Activated T-helper 2 cell treated with anti-CD3 and anti-CD28 coated beads, Interferon-gamma antibody, Interleukin-2, Interleukin-4, amounts not matched to agents 10 μg/mL and 5 μg/mL and 100 μg/mL, durations not matched to agents 14 hours and 24 hours and 36 hours (primary cell): ENCODE data around the gene PES1. TPM values are rescaled to one million over a fixed set of nuclear protein-coding genes. Genes with fewer than 3 reads are reported as not detected.
"Not testable (repeated sequence)": the region's sequence is repeated elsewhere in the genome, so short reads cannot be mapped to it uniquely, and the experiment has no call there.

Source experiments
- DNase-seq: peaks from one replicate; pipeline ENCODE4 v3.0.0; 2021; ENCODE audit warnings: low spot score
- H3K27ac Mint-ChIP-seq: one replicate; pipeline ENCODE4 v1.8.0; 2021; ENCODE audit warnings: mixed read lengths
- H3K27me3 Mint-ChIP-seq: one replicate; pipeline ENCODE4 v1.8.0; 2021; ENCODE audit warnings: low read depth, mixed read lengths
- H3K36me3 Mint-ChIP-seq: one replicate; pipeline ENCODE4 v1.8.0; 2021; ENCODE audit warnings: low read depth, mixed read lengths
- H3K4me1 Mint-ChIP-seq: one replicate; pipeline ENCODE4 v1.8.0; 2021; ENCODE audit warnings: low read depth, mixed read lengths
- H3K4me3 Mint-ChIP-seq: one replicate; pipeline ENCODE4 v1.8.0; 2021; ENCODE audit warnings: low read depth, mild to moderate bottlenecking, moderate library complexity, mixed read lengths
- H3K9me3 Mint-ChIP-seq: one replicate; pipeline ENCODE4 v1.8.0; 2021; ENCODE audit warnings: mixed read lengths
- intact Hi-C: fragments of 100-400 bp; cut with micrococcal nuclease; formaldehyde crosslinking; loops from one replicate; pipeline ENCODE4 v1.15.1; 2023
- total RNA-seq: library from RNA; stranded (reverse); gene quantifications from 2 replicates; pipeline ENCODE4 v1.2.3, GENCODE V29; 2022

Gene PES1
- total RNA-seq, 1 donor from 2014 or later: 129 TPM

DNA sequence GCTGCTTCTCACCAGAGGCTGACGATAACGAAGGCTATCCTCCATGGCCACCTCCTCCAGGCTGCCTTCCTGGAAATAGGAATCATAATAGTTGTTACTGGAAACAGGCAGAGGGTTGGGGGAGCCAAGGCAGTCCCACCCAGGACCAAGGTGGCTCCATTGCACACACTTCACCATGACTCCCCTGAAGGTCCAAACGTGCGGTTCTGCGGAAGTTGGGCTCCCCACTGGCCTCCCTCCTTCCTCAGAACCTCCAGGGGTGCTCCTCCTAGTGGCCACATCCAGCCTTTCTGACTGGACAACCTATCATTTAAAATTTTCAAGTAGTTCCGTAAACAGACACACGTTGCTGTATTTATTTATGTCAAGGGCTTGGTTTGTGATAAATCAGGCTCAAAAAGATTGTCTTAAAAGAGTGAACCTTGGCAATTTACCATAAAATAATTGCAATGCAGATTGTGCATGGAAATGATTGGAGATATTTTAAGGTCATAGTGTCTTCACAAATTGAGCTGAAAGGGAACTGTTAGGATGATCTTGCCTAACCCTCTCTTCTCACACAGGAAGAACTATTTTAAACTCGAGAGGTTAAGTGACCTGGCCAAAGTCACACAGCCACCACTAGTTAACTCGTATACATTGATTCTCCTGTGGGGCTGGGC, 13.9 kb upstream of the PES1 start:
- DNase-seq: peak; percentile 29
- intact Hi-C loops: loop anchor here (5.0 kb wide), 1 partner anchor 42 kb away; no protein-coding TSS in a partner anchor
- peaks cover 9% of the 10 kb centered on the region for H3K27me3 Mint-ChIP-seq
- no peak overlapping the region for H3K4me3 Mint-ChIP-seq
- H3K27ac Mint-ChIP-seq: no peak overlapping the region
- no peaks in the 10 kb centered on the region for H3K9me3 Mint-ChIP-seq
- H3K4me1 Mint-ChIP-seq: peaks cover 40% of the 10 kb centered on the region
- no peaks in the 10 kb centered on the region for H3K36me3 Mint-ChIP-seq

DNA sequence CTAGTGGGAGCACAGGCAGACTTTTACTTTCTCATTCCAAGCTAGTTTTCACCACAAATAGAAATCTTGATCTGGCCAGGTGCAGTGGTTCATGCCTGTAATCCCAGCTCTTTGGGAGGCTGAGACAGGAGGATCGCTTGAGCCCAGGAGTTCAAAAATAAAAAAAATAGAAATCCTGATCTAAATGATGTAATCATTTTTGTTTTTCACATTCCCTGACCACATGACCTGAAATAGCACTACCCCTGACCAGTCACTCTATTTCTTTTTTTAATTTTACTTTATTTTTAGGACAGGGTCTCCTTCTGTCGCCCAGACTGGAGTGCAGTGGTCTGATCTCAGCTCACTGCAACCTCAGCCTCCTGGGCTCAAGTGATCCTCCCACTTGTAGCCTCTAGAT, 13.0 kb upstream of the PES1 start:
- Mint-ChIP-seq H3K27ac (no peak overlapping the region), H3K27me3 (peaks cover 9% of the 10 kb centered on the region)

DNA sequence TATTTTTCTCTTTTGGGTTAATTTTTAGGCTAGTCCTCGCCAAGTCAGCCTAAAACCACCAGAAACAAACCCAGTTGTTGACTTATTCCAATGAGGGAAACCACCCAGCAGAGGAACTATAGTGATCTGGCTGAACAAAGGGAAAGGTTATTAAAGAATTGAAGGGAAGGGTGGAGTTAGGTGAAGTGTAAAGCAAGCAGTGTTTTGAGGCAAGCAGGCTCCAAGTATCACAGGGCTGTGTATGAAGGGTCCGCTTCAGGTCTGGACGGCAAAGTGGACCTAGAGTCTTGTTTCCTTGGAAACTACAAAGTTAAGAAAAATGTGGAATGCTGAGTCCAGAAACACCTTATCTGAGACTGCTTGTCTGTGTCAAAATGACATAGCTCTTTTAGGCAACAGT, 12.1 kb upstream of the PES1 start:
- Mint-ChIP-seq H3K36me3 (no peaks in the 10 kb centered on the region), H3K27me3 (peaks cover 9% of the 10 kb centered on the region), H3K27ac (no peak overlapping the region), H3K9me3 (no peaks in the 10 kb centered on the region), H3K4me1 (peaks cover 29% of the 10 kb centered on the region), H3K4me3 (no peak overlapping the region)
- intact Hi-C loops: no loop called here
- DNase-seq: no peak

More for the DNA sequence above, 13.0 kb upstream of the PES1 start:
- no peak for DNase-seq
- intact Hi-C loops: loop anchor here (5.0 kb wide), 1 partner anchor 43 kb away; no protein-coding TSS in a partner anchor
- Mint-ChIP-seq H3K36me3 (no peaks in the 10 kb centered on the region), H3K4me3 (no peak overlapping the region), H3K4me1 (peaks cover 37% of the 10 kb centered on the region), H3K9me3 (no peaks in the 10 kb centered on the region)

DNA sequence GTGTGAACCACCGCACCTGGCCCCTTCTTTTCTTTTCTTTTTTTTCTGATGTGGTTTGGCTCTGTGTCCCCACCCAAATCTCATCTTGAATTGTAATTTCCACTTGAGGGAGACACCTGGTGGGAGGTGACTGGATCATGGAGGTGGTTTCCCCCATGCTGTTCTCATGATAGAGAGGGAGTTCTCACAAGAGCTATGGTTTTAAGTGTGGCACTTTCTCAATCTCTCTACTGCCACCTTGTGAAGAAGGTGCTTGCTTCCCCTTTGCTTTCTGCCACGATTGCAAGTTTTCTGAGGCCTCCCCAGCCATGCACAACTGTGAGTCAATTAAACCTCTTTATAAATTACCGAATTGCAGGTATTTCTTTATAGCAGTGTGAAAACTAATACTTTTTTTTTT, 10.3 kb upstream of the PES1 start:
- DNase-seq: no peak
- Mint-ChIP-seq H3K27me3 (peaks cover 11% of the 10 kb centered on the region), H3K4me3 (no peak overlapping the region), H3K36me3 (no peaks in the 10 kb centered on the region), H3K27ac (no peak overlapping the region), H3K9me3 (no peaks in the 10 kb centered on the region), H3K4me1 (peaks cover 13% of the 10 kb centered on the region)
- intact Hi-C loops: no loop called here

DNA sequence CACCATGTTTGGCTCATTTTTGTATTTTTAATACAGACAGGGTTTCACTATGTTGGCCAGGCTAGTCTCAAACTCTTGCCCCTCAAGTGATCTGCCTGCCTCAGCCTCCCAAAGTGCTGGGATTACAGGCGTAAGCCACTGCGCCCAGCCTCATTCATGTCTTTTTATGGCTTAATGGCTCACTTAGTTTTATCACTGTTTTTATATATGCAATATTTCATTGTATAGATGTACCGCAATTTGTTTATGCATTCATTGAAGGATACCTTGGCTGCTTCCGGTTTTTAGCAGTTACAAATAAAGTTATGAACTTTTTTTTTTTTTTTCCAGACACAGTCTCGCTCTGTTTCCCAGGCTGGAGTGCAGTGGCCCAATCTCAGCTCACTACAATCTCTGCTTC, 9.8 kb upstream of the PES1 start:
- intact Hi-C loops: no loop called here
- Mint-ChIP-seq H3K4me1 (peaks cover 9% of the 10 kb centered on the region), H3K4me3 (no peak overlapping the region), H3K27me3 (peaks cover 9% of the 10 kb centered on the region), H3K36me3 (no peaks in the 10 kb centered on the region), H3K9me3 (no peaks in the 10 kb centered on the region), H3K27ac (no peak overlapping the region)
- no peak for DNase-seq

DNA sequence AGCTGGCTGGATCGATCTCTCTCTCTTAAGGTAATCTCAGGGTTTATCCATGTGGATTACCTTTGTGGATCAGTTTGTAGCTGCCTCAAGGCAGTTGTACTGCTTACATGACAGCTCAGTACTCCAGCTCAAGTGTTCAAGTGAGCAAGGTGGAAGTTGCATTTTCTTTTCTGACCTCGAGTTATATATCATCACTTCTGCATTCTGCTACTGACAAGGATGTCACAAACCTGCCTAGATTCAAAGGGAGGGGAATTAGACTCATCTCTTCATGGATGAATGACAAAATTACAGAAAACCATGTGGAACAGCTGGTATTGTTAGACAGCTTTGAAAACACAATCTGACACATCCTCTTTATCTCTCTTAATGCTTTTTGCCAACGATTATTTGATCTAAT, 9.2 kb upstream of the PES1 start:
- H3K9me3 Mint-ChIP-seq: no peaks in the 10 kb centered on the region
- H3K4me1 Mint-ChIP-seq: peaks cover 6% of the 10 kb centered on the region
- H3K27ac Mint-ChIP-seq: no peak overlapping the region
- H3K36me3 Mint-ChIP-seq: no peaks in the 10 kb centered on the region
- peaks cover 9% of the 10 kb centered on the region for H3K27me3 Mint-ChIP-seq
- no peak for DNase-seq
- intact Hi-C loops: no loop called here
- H3K4me3 Mint-ChIP-seq: no peak overlapping the region

DNA sequence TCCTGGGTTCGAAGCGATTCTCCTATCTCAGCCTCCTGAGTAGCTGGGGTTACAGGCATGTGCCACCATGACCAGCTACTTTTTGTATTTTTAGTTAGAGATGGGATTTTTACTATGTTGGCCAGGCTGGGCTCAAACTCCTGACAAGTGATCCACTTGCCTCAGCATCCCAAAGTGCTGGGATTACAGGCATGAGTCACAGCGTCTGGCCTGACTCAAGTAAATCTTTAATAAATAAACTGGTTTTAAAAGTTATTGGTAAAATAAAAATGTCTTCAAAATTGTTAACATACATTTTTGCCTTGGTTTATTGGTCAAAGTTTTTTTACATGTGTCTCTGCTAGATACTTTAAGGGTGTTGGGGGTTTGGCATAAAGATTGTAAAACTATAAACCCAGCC, 7.3 kb upstream of the PES1 start:
- Mint-ChIP-seq H3K27me3 (peaks cover 11% of the 10 kb centered on the region), H3K27ac (no peak overlapping the region), H3K9me3 (no peaks in the 10 kb centered on the region), H3K36me3 (no peaks in the 10 kb centered on the region), H3K4me1 (peaks cover 1% of the 10 kb centered on the region), H3K4me3 (no peak overlapping the region)
- DNase-seq: no peak
- intact Hi-C loops: no loop called here

DNA sequence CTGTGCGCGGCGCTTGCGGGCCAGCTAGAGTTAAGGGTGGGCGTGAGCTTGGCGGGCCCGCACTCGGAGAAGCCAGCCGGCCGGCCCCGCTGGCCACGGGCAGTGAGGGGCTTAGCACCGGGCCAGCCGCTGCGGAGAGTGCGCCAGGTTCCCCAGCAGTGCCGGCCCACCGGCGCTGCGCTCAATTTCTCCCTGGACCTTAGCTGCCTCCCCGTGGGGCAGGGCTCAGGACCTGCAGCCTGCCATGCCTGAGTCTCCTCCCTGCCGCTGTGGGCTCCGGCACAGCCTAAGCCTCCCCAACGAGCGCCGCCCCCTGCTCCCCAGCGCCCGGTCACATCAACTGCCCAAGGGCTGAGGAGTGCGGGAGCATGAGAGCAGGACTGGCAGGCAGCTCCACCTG, 5.2 kb upstream of the PES1 start:
- Mint-ChIP-seq H3K9me3 (no peaks in the 10 kb centered on the region), H3K36me3 (no peaks in the 10 kb centered on the region), H3K27me3 (peaks cover 19% of the 10 kb centered on the region), H3K4me1 (no peaks in the 10 kb centered on the region), H3K4me3 (no peak overlapping the region), H3K27ac (no peak overlapping the region)
- intact Hi-C loops: no loop called here
- no peak for DNase-seq

DNA sequence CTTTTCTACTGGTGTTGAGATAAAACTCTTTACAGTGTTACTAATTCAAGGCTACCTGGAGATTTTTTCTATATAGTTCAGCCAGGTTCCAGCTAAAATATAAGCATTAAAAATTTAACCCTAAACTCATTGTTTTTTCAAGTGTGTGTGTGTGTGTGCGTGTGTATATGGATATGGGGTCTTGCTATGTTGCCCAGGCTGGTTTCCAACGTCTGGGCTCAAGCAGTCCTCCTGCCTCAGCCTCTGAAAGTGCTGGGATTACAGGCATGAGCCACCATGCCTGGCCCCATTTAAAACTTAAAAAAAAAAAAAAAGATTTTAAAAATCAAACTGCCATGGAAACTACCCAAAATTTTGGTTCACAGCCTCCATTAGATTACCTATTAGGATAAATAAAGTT, 4.5 kb upstream of the PES1 start:
- intact Hi-C loops: no loop called here
- no peaks in the 10 kb centered on the region for H3K4me1 Mint-ChIP-seq
- no peaks in the 10 kb centered on the region for H3K36me3 Mint-ChIP-seq
- no peak overlapping the region for H3K27ac Mint-ChIP-seq
- no peak overlapping the region for H3K4me3 Mint-ChIP-seq
- H3K9me3 Mint-ChIP-seq: no peaks in the 10 kb centered on the region
- peaks cover 19% of the 10 kb centered on the region for H3K27me3 Mint-ChIP-seq
- DNase-seq: no peak

DNA sequence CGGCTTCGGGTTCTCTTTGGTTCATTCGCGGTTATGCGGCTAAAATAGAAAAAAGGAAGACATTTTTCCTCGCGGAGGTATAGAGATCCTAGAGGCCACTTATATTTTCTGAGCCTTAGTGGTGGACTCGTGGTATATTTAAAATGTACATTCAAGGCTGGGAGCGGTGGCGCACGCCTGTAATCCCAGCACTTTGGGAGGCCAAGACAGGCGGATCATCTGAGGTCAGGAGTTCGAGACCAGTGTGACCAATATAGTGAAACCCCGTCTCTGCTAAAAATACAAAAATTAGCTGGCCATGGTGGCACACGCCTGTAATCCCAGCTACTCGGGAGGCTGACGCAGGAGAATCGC, 627 bp upstream of the PES1 start:
- not testable (repeated sequence) for H3K27ac Mint-ChIP-seq, DNase-seq, H3K4me3 Mint-ChIP-seq, H3K9me3 Mint-ChIP-seq
- peaks cover 14% of the 10 kb centered on the region for H3K4me1 Mint-ChIP-seq
- H3K36me3 Mint-ChIP-seq: peaks cover 21% of the 10 kb centered on the region
- intact Hi-C loops: loop anchor here (1.0 to 5.0 kb wide), 2 partner anchors 15 to 170 kb away; partner anchors contain the start of gene TCN2
- peaks cover 12% of the 10 kb centered on the region for H3K27me3 Mint-ChIP-seq

DNA sequence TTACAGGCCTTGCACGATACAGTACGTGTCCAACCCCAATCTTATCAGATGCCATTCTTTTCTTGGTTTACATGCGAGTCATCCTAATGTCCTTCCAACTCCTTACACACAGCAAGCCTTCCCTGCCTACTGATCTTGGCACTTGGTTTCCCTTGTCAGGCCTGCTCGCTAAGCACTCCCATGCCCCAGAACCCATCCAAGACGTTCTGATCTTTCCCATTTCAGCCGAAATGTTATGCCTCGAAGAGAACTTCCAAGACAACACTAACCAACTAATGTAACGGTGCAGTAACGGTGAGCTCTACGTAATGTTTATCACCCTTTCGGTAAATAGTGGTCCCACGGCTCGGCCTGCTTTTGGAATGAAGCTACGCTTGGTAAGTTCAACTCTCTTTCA, 521 bp downstream of the PES1 start:
- intact Hi-C loops: loop anchor here (5.0 kb wide), 1 partner anchor 169 kb away; no protein-coding TSS in a partner anchor
- Mint-ChIP-seq H3K36me3 (peaks cover 32% of the 10 kb centered on the region), H3K4me3 (no peak overlapping the region), H3K9me3 (no peaks in the 10 kb centered on the region), H3K4me1 (peaks cover 14% of the 10 kb centered on the region), H3K27me3 (peaks cover 12% of the 10 kb centered on the region), H3K27ac (no peak overlapping the region)
- DNase-seq: no peak

DNA sequence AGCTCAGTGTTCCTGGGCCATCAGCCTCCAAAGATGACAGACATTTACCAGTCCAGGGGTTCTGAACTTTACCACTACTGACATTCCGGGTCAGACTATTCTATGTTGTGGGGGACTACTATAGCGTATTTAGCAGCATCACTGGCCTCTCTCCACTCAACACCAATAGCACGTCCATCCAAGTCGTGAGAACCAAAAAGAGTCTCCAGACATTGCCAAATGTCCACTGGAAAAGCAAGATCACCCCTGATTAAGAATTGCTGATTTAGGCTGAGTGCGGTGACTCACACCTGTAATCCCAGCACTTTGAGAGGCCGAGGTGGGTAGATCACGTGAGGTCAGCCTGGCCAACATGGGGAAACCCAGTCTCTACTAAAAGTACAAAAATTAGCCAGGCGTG, 5.3 kb downstream of the PES1 start:
- Mint-ChIP-seq H3K4me3 (no peak overlapping the region), H3K36me3 (peaks cover 58% of the 10 kb centered on the region), H3K27ac (no peak overlapping the region), H3K9me3 (no peaks in the 10 kb centered on the region), H3K4me1 (peaks cover 14% of the 10 kb centered on the region), H3K27me3 (no peaks in the 10 kb centered on the region)
- DNase-seq: no peak
- intact Hi-C loops: no loop called here

DNA sequence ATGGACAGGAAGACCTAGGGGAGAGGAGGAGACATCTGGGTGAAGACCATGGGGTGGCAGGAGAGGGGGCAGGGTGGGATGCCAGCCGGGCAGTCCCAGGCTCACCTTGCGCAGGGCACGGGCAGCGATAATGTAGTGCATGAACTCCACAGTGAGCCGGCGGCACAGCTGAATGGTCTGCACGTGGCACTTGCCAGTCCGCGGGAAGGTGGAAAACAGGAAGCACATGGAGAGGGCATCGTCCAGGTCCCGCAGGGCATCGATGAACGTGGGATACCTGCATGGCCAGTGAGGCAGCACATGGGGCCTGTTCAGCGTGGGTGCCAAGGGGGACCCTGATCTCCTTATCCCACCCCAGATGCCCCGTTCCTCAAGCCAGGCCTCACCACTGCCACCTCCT, 7.3 kb downstream of the PES1 start:
- DNase-seq: no peak
- Mint-ChIP-seq H3K36me3 (peaks cover 72% of the 10 kb centered on the region), H3K27ac (no peak overlapping the region), H3K9me3 (no peaks in the 10 kb centered on the region), H3K4me1 (peaks cover 3% of the 10 kb centered on the region), H3K4me3 (no peak overlapping the region), H3K27me3 (no peaks in the 10 kb centered on the region)
- intact Hi-C loops: no loop called here
